Measurements from ENCODE around the gene NYNRIN.

Gene NYNRIN

DNA sequence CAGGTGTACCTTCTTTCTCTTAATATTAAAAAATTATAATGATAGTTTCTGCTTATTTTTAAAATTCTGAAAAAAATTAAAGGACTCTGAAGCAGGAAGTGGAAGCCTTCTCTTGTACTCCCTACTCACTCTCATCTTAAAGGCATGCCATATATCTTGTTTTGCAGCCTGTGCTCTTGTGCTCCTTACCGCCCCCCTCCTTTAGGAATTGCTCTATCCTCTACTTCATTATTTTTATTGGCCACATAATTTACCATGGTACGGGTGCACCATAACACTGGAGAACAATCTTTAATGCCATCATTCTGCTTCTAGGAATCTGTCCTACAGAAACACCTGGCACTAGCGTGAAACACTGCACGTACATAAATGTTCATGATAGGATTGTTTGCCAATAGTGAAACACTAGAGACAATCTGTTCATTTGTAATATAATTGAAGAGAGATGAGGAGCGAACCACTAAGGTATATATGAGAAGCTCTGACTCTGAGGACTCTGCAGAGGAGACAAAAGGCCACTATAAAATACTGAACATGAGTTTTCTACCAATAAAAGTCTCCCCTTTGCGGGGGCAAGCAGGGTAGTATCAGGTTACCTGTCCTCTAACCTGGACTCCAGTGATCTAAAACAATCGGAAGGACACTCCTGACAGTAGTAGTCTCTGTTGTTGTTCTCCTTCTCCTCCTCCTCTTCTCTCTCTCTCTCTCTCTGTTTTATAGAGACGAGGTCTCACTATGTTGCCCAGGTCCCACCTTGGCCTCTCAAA is 6.3 kb upstream of the NYNRIN start:
- no peak for DNase-seq

- DNase-seq = no peak
Measured at GRCh38 chr14:24394275-24394674, 4.5 kb upstream of the NYNRIN start.

DNA sequence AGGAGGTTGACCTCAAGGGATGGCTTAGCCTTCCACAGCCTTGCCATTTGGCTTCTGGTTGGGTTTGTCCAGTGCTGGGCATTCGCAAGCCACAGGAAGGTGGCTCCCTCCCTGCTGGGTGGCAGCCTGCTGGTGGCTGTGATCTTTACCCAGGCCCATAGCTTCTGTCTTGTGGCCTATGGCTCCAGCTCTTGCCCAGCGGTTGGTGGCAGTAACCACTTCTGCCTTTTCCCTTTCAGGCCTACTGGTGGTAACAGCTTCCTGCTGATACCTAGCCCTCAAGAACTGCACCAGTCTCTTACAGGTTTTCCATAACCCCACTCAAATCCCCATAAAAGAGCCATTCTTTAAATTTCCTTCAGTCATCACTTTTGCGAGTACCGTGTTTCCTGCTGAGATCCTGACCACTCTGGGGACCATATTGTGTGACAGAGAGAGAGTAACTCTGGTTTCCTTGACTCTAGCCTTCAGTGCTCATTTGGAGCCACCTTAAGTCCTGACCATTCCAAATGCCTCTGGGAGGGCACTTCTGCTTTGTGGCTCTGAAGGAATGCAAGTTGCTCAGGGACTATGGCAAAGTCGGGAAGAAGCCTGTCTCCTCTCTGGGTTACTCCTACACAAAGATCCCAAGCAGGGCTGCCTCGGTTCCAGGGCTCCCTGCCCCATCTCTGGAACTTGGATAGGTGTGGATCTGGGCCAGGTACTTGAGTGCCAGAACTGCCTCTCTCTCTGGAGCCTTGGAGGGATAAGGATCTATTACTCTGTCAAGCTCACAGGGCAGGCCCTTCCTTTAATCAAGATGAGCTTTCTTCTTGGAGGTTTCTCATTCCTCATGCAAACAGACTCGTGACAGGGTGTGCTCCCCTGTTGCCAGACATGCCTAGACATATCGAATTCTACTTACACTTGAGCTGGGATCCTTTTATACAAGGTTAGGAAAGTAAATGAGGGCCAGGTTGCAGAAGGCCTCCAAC is 2.9 kb upstream of the NYNRIN start:
- DNase-seq = no peak

GRCh38 chr14:24397639-24398292 is 1.0 kb upstream of the NYNRIN start:
- no peak for DNase-seq

DNA sequence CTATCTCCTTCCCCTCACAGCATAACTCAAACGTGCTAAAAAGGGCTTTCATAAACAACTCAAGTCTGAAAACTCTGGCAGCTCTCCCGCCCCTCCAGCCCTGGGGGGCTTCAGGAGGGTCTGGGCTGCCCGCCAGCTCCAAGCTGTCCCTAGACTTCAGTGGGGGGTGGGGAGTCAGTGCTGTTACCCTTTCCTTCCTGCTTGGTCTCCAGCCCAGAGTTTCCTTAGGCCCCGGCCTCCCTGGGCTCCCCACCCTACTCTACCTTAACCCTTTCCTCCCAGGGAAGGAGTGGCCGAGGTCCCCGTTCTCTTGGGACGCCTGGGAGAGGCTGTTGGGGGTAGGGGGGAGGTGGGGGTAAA is 530 bp upstream of the NYNRIN start:
- no peak for DNase-seq

- no peak for DNase-seq
Measured at GRCh38 chr14:24399447-24399822, 632 bp downstream of the NYNRIN start.

- DNase-seq = no peak
Measured at GRCh38 chr14:24399999-24400718, 1.4 kb downstream of the NYNRIN start.

DNA sequence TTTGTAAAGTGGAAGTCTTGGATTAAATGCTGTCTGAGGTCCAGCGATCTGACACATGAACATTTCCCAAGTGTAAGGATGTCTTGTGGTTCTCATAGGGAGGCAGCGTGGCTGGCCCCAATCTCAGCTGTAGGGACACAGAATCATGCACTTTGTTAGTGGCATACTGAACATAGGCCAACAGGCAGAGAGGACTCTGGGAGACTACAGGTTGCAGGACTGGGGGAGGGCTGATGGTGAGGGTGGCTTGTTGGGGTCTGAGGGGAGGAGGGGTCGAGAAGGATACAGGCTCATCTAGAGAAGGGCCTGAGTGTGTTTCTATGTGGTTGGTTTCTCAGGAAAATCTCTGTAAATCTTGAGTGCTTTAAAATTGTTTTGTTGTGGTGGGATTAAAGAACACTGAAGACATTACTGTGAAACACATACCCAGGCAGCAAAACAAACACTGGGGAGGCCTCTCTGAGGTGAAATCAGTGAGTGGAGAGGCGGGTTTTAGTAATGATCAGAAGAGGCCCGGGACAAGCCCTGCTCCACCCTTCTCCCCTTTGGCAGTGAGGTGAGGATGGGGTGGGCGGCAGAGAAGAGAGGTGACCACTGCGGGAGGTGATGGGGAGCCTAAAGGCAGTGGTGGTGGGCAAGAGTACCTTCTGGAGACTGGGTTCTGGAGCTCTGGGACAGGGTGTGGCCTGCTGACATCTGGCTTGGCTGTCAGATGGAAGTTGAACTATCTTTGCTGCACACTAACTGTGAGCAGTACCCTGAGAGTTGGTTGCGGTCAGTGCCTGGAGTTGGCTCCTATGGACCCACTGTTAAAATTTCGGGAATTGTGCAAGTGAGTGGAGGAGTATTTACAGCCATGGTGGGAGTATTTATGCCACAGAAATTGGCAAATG is 3.3 kb downstream of the NYNRIN start:
- no peak for DNase-seq

- DNase-seq = no peak
Measured at GRCh38 chr14:24403294-24403998, 4.6 kb downstream of the NYNRIN start.

DNA sequence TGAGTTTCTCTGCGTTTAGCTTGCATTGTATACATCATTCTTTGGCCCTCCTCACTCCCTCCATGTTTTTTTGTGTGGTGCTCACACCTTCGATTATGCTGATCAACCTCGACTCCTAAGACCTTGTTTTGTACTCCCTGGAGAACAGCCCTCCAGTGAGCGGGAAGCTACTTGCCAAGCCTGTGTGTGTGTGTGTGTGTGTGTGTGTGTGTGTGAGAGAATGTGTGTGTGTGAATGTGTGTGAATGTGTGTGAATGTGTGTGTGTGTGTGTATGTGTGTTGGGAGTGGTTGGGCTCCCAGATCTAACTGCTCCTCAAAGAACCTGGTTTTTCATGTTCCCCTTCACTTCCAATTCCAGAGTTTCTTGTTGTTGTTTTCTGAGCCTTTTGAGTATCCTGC is 6.0 kb downstream of the NYNRIN start:
- no peak for DNase-seq

DNA sequence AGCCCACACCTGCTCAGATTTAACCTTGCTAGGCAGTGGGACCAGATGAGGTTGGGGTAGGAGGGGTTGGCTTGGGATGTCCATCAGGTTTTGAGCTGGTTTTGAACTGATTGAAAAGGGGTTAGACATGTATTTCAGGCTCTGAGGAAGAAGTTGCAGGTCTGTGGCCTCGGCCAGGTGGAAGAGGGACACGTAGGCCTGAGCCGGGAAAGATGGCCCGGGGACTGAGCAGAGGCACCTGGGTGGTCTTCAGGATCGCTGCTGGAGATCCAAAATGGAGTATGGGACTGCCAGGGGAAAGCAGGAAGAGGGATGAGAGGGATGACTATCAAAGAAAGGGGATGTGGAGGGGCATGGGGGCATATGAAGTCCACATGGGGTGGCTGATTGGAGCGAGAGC is 7.6 kb downstream of the NYNRIN start:
- DNase-seq = no peak

- no peak for DNase-seq
Measured at GRCh38 chr14:24407608-24408325, 9.0 kb downstream of the NYNRIN start.

DNA sequence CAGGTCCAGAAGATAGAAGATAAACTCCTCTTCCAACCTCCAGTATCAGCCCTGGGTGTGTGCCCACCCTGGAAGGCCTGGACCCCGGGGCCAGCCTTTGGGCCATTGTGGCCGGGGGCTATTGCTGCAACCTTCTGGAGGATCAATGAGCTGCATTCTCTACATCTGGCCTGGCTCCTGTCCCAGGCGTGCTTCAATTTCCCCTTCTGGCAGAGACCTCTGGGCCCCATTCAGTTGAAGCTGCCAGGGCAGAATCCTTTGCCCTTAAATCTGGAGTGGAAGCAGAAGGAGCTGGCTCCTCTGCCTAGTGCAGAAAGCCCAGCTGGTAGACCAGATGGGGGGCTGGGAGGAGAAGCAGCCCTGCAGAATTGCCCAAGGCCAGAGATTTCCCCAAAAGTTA is 10.0 kb downstream of the NYNRIN start:
- no peak for DNase-seq

DNA sequence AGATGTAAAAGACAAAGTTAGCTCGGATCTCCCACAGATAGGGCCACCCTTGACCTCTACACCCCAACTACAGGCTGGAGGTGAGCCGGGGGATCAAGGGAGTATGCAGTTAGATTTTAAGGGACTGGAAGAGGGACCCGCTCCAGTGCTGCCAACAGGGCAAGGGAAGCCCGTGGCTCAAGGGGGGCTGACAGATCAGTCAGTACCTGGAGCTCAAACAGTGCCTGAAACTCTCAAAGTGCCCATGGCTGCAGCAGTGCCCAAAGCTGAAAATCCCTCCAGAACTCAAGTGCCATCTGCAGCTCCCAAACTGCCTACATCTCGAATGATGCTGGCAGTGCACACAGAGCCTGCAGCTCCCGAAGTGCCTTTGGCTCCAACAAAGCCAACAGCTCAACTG is 10.4 kb downstream of the NYNRIN start:
- no peak for DNase-seq

GRCh38 chr14:24409956-24410355 is 11.2 kb downstream of the NYNRIN start:
- no peak for DNase-seq

- no peak for DNase-seq
Measured at GRCh38 chr14:24411443-24412389, 12.9 kb downstream of the NYNRIN start.

DNA sequence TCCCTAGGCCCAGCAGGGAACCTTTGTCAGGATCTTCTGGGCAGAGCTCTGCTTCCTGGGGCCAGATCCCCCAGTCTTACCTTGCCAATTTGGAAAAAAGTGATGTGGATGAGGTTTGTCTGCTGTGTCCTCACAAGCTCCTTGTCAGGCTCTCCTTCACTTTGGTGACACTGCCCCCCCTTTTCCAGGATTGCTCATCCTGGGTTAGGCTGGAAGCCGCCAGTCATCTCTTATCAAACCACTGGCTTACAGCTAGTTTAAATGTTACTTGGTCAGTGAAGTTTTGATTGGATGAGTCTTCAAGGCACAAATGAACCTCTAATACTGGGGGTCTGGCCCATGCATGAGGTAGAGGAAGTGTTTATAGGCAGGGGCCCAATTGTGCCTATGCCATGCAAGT is 15.3 kb downstream of the NYNRIN start:
- DNase-seq = no peak

DNA sequence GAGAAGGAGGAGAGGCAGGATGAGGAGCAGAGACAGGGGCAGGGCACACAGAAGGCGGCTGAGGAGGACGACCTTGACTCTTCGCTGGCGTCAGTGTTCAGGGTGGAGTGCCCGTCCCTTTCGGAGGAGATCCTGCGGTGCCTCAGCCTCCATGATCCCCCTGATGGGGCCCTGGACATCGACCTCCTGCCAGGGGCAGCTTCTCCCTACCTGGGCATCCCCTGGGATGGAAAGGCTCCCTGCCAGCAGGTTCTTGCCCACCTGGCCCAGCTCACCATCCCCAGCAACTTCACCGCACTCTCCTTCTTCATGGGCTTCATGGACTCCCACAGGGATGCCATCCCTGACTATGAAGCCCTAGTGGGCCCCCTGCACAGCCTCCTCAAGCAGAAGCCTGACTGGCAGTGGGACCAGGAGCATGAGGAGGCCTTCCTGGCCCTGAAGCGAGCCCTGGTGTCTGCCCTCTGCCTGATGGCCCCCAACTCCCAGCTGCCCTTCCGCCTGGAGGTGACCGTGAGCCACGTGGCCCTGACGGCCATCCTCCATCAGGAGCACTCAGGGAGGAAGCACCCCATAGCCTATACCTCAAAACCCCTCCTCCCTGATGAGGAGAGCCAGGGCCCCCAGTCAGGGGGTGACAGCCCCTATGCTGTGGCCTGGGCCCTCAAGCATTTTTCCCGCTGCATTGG is 16.1 kb downstream of the NYNRIN start:
- DNase-seq = no peak

Data from hippocampal formation (tissue), 2 donors.